ENCODE results near the gene MCRIP1. TPM values are rescaled to one million over a fixed set of nuclear protein-coding genes. Genes with fewer than 3 reads are reported as not detected.

The MCRIP1 gene
- total and polyA plus RNA-seq, 2 of the 13 experiments (the other 11 are each of a cell fraction or from before 2014, with no cell fraction given), result 79.7 to 84.9 TPM

DNA sequence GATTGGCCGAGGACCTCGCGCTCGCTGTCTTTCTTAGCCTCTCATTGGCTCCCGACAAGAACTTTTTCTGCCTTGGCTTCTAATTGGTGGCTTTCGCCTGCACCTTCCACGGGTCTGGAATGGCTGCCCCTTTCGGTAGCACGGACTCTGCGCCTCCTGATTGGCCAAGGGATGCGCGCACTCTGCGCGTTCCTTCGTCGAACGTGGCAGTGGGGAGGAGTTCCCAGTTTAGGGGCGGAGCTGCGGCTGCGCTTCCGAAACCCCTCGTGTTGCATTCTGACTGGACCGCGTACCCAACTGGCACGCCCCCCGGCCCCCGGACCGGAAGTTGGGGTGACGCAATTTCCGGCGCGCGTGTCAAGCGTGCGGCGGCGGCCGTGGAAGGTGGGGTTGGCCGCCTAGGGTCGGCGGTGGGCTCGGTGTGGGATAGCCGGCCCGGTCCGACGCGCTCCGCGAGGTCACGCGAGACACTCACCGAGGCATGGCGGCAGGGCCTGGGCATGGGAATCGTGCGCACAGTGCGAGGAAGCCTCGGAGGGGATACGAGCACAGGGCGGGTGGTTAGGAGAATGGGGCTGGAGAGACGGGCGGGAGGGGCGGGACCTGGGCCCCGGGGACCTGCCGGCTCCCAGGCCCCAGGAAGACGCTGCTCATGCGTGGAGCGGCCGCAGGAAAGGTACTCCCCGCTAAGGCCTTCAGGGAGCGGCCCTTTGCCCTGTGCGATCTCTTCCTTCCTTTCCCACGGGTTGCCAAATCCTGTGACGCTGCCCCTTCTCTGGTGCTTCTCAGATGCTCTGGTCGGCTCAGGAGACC, 27.9 kb upstream of the MCRIP1 start (continued):
- TF ChIP-seq SRSF9 (IDR thresholded peaks at IDR 0.05; ENCODE audit: borderline replicate concordance, insufficient read depth, low read depth, low read length, poor library complexity, severe bottlenecking) (no peak), NFIC (IDR thresholded peaks at IDR 0.05; ENCODE audit: low read length) (no peak), NFRKB (IDR thresholded peaks at IDR 0.05) (no peak), TEAD3 (CRISPR knock-in tag; optimal IDR thresholded peaks at IDR 0.05; ENCODE audit: borderline replicate concordance) (peak; percentile 78), CENPX (CRISPR knock-in tag; IDR thresholded peaks at IDR 0.05) (no peak), TOPORS (CRISPR knock-in tag; IDR thresholded peaks at IDR 0.05) (0 out of 2 replicates have a peak, but pooled peaks have one; percentile 14), FOXA3 (CRISPR knock-in tag; IDR thresholded peaks at IDR 0.05) (peak; percentile 64; the same call in 1 of the 2 replicates), RBAK (CRISPR knock-in tag; IDR thresholded peaks at IDR 0.05) (no peak), SRSF4 (IDR thresholded peaks at IDR 0.05; ENCODE audit: low read depth, low read length, poor library complexity, severe bottlenecking) (no peak), NAIF1 (CRISPR knock-in tag; IDR thresholded peaks at IDR 0.05; ENCODE audit: borderline replicate concordance) (no peak), HOXA9 (CRISPR knock-in tag; IDR thresholded peaks at IDR 0.05; ENCODE audit: borderline replicate concordance) (no peak), ZNF251 (CRISPR knock-in tag; IDR thresholded peaks at IDR 0.05) (no peak), ZBTB4 (CRISPR knock-in tag; IDR thresholded peaks at IDR 0.05; ENCODE audit: borderline replicate concordance) (no peak; the same call in 1 of the 2 replicates), SETDB1 (CRISPR knock-in tag; IDR thresholded peaks at IDR 0.05; ENCODE audit: borderline replicate concordance) (no peak), FOXJ3 (CRISPR knock-in tag; IDR thresholded peaks at IDR 0.05; ENCODE audit: borderline replicate concordance) (no peak), HOXA5 (CRISPR knock-in tag; IDR thresholded peaks at IDR 0.05) (peak; percentile 97), TAF15 (IDR thresholded peaks at IDR 0.05; ENCODE audit: low read depth, low read length, poor library complexity, severe bottlenecking) (peak; percentile 69), ZKSCAN1 (IDR thresholded peaks at IDR 0.05; ENCODE audit: low read length) (peak; percentile 39; the same call in 1 of the 2 replicates), JUNB (CRISPR knock-in tag; IDR thresholded peaks at IDR 0.05; ENCODE audit: borderline replicate concordance) (peak; percentile 61; the same call in 1 of the 2 replicates), CENPT (CRISPR knock-in tag; IDR thresholded peaks at IDR 0.05; ENCODE audit: low read depth) (peak; percentile 81; the same call in 1 of the 2 replicates), CEBPG (CRISPR knock-in tag; IDR thresholded peaks at IDR 0.05) (peak; percentile 99), ZEB1 (IDR thresholded peaks at IDR 0.05; ENCODE audit: insufficient replicate concordance, low read depth) (no peak), AGO2 (optimal IDR thresholded peaks at IDR 0.05; ENCODE audit: low read depth, low read length) (peak; percentile 87), KDM6A (CRISPR knock-in tag; IDR thresholded peaks at IDR 0.05; ENCODE audit: low read depth) (no peak), ISX (CRISPR knock-in tag; conservative IDR thresholded peaks at IDR 0.05) (no peak)
- TF ChIP-seq, protein P1, sequence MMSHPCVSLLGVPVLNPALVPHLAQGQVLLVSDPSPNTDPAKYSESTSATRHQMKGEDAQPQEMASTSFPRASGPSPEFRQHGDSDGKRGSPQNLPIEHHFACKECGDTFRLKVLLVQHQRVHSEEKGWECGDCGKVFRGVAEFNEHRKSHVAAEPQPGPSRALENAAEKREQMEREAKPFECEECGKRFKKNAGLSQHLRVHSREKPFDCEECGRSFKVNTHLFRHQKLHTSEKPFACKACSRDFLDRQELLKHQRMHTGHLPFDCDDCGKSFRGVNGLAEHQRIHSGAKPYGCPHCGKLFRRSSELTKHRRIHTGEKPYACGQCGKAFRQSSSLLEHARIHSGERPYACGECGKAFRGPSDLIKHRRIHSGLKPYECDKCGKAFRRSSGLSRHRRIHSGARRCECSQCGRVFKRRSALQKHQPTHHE (CRISPR knock-in tag; IDR thresholded peaks at IDR 0.05; ENCODE audit: borderline replicate concordance), result peak; percentile 99
- TF ChIP-seq, protein P2, sequence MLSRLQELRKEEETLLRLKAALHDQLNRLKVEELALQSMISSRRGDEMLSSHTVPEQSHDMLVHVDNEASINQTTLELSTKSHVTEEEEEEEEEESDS (CRISPR knock-in tag; IDR thresholded peaks at IDR 0.05; ENCODE audit: borderline replicate concordance), result no peak
